OCI-LY1 (cell line): Measurements from ENCODE around the gene RPSA.

Experiments used
- H2AFZ ChIP-seq: fragments of 200-600 bp; sonication (generic), shearing (Covaris generic); 2 replicates; pipeline ENCODE4 v1.6.0; 2014; ENCODE audit warnings: antibody characterized with exemption, mild to moderate bottlenecking, low read length
- H3F3A ChIP-seq: fragments of 200-600 bp; sonication (generic), shearing (Covaris generic); 2 replicates; pipeline ENCODE4 v1.6.0; 2014; ENCODE audit warnings: mild to moderate bottlenecking, antibody characterized with exemption, low read length, moderate library complexity; ENCODE audit not compliant: insufficient read depth
- H3K27ac ChIP-seq: fragments of 200-600 bp; sonication (generic); 2 replicates; pipeline ENCODE4 v1.5.1; 2014; ENCODE audit warnings: low read length, mixed run types, mild to moderate bottlenecking, low read depth; ENCODE audit not compliant: poor library complexity, severe bottlenecking
- H3K27me3 ChIP-seq: fragments of 200-600 bp; sonication (generic); 2 replicates; pipeline ENCODE4 v1.6.0; 2014; ENCODE audit warnings: antibody characterized with exemption, mild to moderate bottlenecking, low read length, moderate library complexity; ENCODE audit not compliant: insufficient read depth
- H3K36me3 ChIP-seq: fragments of 200-600 bp; sonication (generic); 2 replicates; pipeline ENCODE4 v1.6.1; 2014; ENCODE audit warnings: mild to moderate bottlenecking, antibody characterized with exemption, low read length, moderate library complexity, mixed read lengths; ENCODE audit not compliant: insufficient read depth
- H3K4me1 ChIP-seq: fragments of 200-600 bp; sonication (generic); 2 replicates; pipeline ENCODE4 v1.5.1; 2014; ENCODE audit warnings: mild to moderate bottlenecking, low read length, moderate library complexity; ENCODE audit not compliant: insufficient read depth, severe bottlenecking
- H3K4me2 ChIP-seq: fragments of 200-600 bp; sonication (generic), shearing (Covaris generic); 2 replicates; pipeline ENCODE4 v1.6.1; 2014; ENCODE audit warnings: low read length
- H3K4me3 ChIP-seq: fragments of 200-600 bp; sonication (generic); 2 replicates; pipeline ENCODE4 v1.5.1; 2014; ENCODE audit warnings: low read length, low read depth, mild to moderate bottlenecking, mixed read lengths; ENCODE audit not compliant: poor library complexity, severe bottlenecking
- H3K79me2 ChIP-seq: fragments of 200-600 bp; shearing (Covaris generic); 2 replicates; pipeline ENCODE4 v1.6.1; 2016; ENCODE audit warnings: mixed run types, low read length, mixed read lengths; ENCODE audit not compliant: insufficient read depth
- H3K9ac ChIP-seq: fragments of 200-600 bp; sonication (generic), shearing (Covaris generic); 2 replicates; pipeline ENCODE4 v1.6.1; 2014; ENCODE audit warnings: mild to moderate bottlenecking, low read length, mixed read lengths
- H3K9me2 ChIP-seq: fragments of 200-600 bp; sonication (generic), shearing (Covaris generic); 2 replicates; pipeline ENCODE4 v1.6.1; 2014; ENCODE audit warnings: low read depth, mild to moderate bottlenecking, low read length, mixed read lengths
- H3K9me3 ChIP-seq: fragments of 200-600 bp; shearing (Covaris generic); 2 replicates; pipeline ENCODE4 v1.6.1; 2014; ENCODE audit warnings: low read length, mixed read lengths
- H4K20me1 ChIP-seq: fragments of 200-600 bp; sonication (generic), shearing (Covaris generic); 2 replicates; pipeline ENCODE4 v1.6.0; 2016; ENCODE audit warnings: mild to moderate bottlenecking, low read length; ENCODE audit not compliant: insufficient read depth
- CTCF ChIP-seq: fragments of 200-600 bp; sonication (generic), shearing (Covaris generic); IDR thresholded peaks from 2 replicates; pipeline ENCODE4 v1.5.1; 2017; ENCODE audit warnings: mild to moderate bottlenecking, antibody characterized with exemption, low read length, moderate library complexity, mixed read lengths
- EZH2 ChIP-seq: fragments of 200-600 bp; sonication (generic), shearing (Covaris generic); IDR thresholded peaks from 2 replicates; pipeline ENCODE4 v1.8.0; 2017; ENCODE audit warnings: borderline replicate concordance, mixed run types, mild to moderate bottlenecking, antibody characterized with exemption, low read length, moderate library complexity, mixed read lengths

The RPSA gene

GRCh38 chr3:39438880-39439279, 32.4 kb downstream of the RPSA start:
- no peaks in the 10 kb centered on the region for H3K4me1 ChIP-seq
- H3K27ac ChIP-seq: no peak overlapping the region
- no peak overlapping the region for H3K4me2 ChIP-seq
- no peak overlapping the region for H3K4me3 ChIP-seq
- no peaks in the 10 kb centered on the region for H4K20me1 ChIP-seq
- no peaks in the 10 kb centered on the region for H3K79me2 ChIP-seq
- H3F3A ChIP-seq: no peaks in the 10 kb centered on the region
- no peaks in the 10 kb centered on the region for H3K36me3 ChIP-seq
- no peak overlapping the region for H2AFZ ChIP-seq
- no peaks in the 10 kb centered on the region for H3K9me3 ChIP-seq
- no peaks in the 10 kb centered on the region for H3K27me3 ChIP-seq
- no peaks in the 10 kb centered on the region for H3K9me2 ChIP-seq
- no peak overlapping the region for H3K9ac ChIP-seq
- TF ChIP-seq CTCF (no peak), EZH2 (no peak)

- Histone ChIP-seq H3K27ac (no peak overlapping the region), H3K79me2 (no peaks in the 10 kb centered on the region), H3K9ac (no peak overlapping the region), H3K9me3 (no peaks in the 10 kb centered on the region), H3K9me2 (no peaks in the 10 kb centered on the region), H3K4me2 (no peak overlapping the region), H4K20me1 (no peaks in the 10 kb centered on the region), H3K36me3 (no peaks in the 10 kb centered on the region), H3K27me3 (no peaks in the 10 kb centered on the region), H3K4me3 (no peak overlapping the region), H3F3A (no peaks in the 10 kb centered on the region), H2AFZ (no peak overlapping the region), H3K4me1 (no peaks in the 10 kb centered on the region)
- no peak for TF ChIP-seq EZH2
- no peak for TF ChIP-seq CTCF
These were observed 33.8 kb downstream of the RPSA start for GRCh38 chr3:39440316-39440715.

GRCh38 chr3:39443530-39443929, 37.0 kb downstream of the RPSA start:
- Histone ChIP-seq H3K9me3 (no peaks in the 10 kb centered on the region), H3K4me1 (no peaks in the 10 kb centered on the region), H3K4me2 (no peak overlapping the region), H3K4me3 (no peak overlapping the region), H3K9me2 (no peaks in the 10 kb centered on the region), H3K27ac (no peak overlapping the region), H3K27me3 (no peaks in the 10 kb centered on the region), H3F3A (no peaks in the 10 kb centered on the region), H3K36me3 (no peaks in the 10 kb centered on the region), H3K9ac (no peak overlapping the region), H4K20me1 (no peaks in the 10 kb centered on the region), H2AFZ (no peak overlapping the region), H3K79me2 (no peaks in the 10 kb centered on the region)
- no peak for TF ChIP-seq EZH2
- no peak for TF ChIP-seq CTCF
